Measurements from ENCODE around the gene SLC17A4.

GRCh38 chr6:25746968-25747367 lies 7.6 kb upstream of the SLC17A4 start:
- TF ChIP-seq CTCF (IDR thresholded peaks at IDR 0.05), result peak; percentile 10 to 63 (median 37)
- TF ChIP-seq POLR2A (IDR thresholded peaks at IDR 0.05), result no peak
- TF ChIP-seq POLR2AphosphoS5 (IDR thresholded peaks at IDR 0.05), result peak in 1 of 3 donors; percentile 34
